Measurements from ENCODE around the gene MRPL19.
"Not testable (repeated sequence)": the region's sequence is repeated elsewhere in the genome, so short reads cannot be mapped to it uniquely, and the experiment has no call there.

The MRPL19 gene

GRCh38 chr2:75675908-75676307, 29.3 kb downstream of the MRPL19 start:
- DNase-seq = no peak

- DNase-seq = no peak
Measured at GRCh38 chr2:75676464-75676863, 29.9 kb downstream of the MRPL19 start.

DNA sequence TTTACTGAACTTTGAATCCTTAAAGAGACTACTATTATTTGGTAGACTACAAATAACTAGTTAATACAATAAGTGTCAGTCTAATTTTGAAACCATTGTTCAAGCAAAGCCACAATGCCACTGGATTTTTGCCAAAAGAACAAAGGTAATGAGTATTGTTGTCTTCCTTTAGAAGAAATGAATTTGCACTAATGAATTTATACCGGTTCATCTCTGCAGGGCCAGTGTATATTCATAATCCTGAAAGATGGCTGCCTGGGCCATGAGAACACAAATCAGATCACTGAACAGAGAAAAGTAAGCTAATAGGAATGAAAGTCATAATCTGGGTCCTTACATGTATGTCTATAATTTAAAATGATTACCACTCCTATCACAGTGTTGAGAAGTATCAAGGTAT, 33.0 kb downstream of the MRPL19 start:
- no peak for DNase-seq

- no peak for DNase-seq
Measured at GRCh38 chr2:75680402-75680801, 33.8 kb downstream of the MRPL19 start.

DNA sequence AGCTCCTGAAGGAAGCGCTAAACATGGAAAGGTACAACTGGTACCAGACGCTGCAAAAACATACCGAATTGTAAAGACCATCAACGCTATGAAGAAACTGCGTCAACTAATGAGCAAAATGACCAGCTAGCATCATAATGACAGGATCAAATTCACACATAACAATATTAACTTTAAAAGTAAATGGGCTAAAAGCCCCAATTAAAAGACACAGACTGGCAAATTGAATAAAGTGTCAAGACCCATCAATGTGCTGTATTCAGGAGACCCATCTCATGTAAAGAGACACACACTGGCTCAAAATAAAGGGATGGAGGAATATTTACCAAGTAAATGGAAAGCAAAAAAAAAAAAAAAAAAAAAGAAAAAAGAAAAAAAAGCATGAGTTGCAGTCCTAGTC, 36.8 kb downstream of the MRPL19 start:
- DNase-seq = not testable (repeated sequence)

DNA sequence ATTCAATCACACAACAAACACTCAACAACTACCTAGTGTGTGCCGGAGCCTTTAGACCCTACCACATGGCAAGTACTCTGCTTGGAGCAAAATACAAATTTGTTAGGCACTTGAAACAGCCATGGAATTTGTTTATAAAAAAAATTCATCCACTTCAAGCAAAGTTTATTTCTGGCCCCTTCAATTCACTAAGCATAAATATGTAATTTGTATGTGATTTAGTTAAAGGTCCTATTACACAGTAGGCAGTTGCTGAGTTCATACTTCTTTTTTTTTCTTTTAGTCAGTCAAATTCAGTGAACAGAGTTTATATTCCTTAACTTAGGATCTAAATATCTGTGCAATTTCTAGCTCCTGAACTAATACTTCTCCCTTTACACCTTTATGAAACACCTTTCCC, 41.6 kb downstream of the MRPL19 start:
- no peak for DNase-seq

GRCh38 chr2:75698918-75699317, 52.3 kb downstream of the MRPL19 start:
- no peak for DNase-seq

DNA sequence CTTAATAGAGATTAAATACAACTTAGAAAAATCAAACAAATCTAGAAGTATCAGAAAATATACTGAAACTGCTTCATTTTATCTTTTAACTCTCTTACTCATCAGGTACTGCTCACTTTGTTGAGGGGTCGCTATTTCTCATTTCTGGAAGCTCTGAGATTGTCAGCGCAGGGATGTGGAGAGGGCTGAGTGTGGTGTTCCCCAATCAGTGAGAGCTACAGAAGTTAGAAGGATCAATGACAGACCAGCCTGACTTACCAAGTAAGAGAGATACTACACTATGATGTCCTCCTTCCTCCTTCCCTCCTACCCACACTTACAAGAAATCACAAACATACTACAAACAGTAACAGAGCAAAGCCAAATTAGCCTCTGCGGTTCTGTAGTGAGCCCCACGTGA, 56.0 kb downstream of the MRPL19 start:
- DNase-seq = no peak

DNA sequence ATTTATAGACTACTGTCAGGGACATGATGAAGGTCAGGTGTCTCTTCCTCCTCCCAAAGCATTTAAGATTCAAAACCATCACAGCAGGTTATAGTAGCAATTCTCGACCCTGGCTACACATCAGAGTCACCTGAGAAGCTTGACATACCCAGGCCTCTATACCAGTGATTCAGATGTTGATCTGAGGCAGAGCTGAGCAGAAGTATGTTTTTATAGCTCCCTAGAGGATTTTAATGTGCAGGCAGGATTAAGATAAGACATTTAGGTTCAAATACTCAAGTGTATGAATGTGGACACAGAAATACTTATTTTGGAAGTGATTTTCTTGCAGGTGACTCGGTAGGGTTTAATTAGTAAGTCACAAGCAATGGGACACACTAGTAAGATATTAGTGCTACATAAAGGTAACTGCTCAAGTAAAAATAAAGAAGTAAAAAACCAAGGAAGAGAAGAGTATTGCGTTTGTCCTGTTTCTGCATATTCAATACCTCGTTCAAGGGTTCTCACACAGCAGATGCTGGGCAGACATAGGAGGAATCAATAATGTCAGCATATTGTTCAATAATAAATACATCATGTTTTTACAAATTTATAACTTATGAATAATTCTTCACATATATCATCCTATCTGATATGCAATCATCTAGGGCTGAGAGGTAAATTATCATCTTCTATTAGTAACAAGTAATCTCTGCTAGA, 57.2 kb downstream of the MRPL19 start:
- no peak for DNase-seq

DNA sequence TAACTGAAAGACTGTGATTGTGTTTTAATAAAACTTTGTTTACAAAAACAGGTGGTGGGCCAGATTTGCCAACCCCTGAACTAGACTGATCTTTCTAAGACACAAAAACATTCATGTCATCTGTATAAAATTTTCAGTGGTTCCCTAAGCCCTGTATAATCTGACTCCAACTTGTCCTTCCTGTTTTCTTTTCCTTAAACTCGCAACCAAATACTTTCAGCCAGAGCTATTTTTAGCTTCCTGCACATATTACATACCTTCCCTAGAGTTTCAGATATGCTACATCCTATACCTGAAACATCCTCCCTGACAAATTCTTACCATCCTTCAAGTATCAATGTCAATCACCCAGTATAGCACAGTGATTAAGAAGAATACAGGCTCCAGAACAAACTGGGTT, 59.3 kb downstream of the MRPL19 start:
- peak; percentile 2 for DNase-seq

- DNase-seq = no peak
Measured at GRCh38 chr2:75707901-75708300, 61.3 kb downstream of the MRPL19 start.

GRCh38 chr2:75709297-75709696, 62.7 kb downstream of the MRPL19 start:
- DNase-seq = no peak

DNA sequence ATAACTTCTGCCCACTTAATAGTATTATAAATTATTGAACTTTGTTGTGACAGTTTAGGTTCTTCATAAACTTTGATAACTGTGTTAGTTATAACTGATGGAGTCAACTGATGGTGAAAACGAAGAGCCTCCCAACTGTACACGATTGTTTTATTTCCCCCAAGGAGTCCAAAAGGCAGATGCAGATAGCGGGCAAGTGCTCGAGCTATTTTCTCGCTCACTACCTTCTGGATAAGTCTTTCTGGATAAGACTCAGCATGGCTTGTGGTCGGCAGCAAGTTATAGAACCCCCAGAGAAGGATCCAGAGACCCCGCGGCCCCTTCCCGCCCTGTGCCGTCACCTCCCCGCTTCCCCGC, 63.6 kb downstream of the MRPL19 start:
- no peak for DNase-seq

GRCh38 chr2:75710577-75711253, 64.1 kb downstream of the MRPL19 start, which contains the start of gene GCFC2:
GCFC2 (minus strand) TSS chr2:75710915; CDS start chr2:75710855, 60 bp downstream.
- peak; percentile 80 for DNase-seq

DNA sequence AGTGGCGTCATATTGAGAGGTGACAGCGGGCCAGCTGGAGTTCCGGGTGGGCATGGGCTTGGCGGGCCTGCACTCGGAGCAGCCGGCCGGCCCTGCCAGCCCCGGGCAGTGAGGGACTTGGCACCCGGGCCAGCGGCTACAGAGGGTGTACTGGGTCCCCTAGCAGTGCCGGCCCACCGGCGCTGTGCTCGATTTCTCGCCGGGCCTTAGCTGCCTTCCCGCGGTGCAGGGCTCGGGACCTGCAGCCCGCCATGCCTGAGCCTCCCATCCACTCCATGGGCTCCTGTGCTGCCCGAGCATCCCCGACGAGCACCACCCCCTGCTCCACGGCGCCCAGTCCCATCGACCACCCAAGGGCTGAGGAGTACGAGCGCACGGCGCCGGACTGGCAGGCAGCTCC, 65.0 kb downstream of the MRPL19 start:
- DNase-seq = not testable (repeated sequence)

DNA sequence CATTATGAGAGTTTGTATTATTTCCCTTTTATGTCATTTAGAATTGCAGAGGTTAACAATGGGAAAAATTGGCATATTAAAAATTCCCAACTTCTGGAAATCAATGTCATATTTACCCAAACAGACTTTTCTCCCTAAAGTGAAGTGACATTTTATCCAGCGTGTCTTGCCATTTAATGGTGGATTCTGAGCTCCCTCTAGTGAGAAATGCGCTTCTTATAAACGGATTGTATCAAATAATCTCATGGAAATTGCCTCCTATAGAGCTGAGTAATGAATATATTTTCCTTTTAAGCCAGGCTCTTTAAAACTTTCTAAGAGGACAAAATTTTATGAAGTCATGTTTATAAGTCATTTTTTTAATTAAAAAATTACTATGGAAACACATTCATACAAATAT, 69.8 kb downstream of the MRPL19 start:
- DNase-seq = no peak

GRCh38 chr2:75719616-75720015, 73.0 kb downstream of the MRPL19 start:
- no peak for DNase-seq

DNA sequence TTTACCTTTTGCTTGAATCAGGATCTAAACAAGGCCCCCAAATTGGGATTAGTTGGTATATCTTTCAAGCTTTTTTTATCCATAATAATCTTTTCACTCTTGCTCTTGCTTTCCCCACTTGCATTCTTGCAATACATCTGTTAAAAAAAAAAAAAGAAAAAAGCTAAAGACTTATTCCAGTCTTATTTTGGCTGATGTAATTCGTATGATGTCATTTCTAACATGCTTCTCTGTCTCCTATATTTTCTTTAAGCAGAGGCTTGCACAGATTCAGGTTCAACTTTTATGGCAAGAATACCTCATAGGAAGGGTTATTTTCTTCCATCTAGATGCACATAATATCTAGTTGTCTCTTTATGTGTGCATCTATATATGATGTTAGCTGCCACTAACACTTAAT, 73.9 kb downstream of the MRPL19 start:
- no peak for DNase-seq

DNA sequence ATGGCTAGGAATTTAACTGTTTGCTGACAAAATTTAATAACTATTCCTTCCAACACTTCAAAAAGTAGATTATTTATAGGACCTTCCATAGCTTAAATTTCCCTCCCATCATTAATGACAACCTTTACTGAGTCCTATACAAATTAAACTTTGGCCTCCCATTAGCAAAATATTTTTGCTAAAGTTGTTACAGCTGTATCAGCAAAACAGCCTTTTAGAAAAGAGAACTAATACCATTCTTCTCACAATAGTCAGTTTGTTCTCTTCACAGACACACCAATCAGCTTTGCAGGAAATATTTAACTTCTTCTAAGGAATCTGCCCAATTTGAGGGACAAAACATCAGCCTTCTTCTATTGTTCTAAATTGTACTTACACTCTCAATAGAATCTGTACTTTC, 76.1 kb downstream of the MRPL19 start:
- no peak for DNase-seq

- DNase-seq = no peak
Measured at GRCh38 chr2:75728614-75729419, 82.2 kb downstream of the MRPL19 start.

- DNase-seq = no peak
Measured at GRCh38 chr2:75729861-75730260, 83.3 kb downstream of the MRPL19 start.

- DNase-seq = no peak
Measured at GRCh38 chr2:75736276-75736675, 89.7 kb downstream of the MRPL19 start.

DNA sequence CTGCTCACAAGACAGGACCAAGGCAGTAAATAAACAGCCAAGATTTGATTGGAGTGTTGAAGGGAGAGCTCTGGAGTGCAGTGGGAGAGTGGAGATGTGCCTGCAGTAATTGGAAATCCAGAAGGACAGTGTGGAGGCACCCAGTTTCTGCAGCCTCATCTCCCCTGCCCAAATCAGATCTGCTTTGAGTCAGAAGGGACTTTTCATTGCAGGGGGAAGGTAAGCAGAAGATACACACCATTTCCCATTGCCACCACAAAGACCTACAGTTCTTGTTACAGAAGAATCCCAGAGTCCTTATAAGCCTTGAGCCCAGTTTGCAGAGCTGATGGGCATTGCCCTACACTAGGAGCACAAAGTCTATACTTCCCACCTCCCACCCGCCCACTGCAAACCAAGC, 91.4 kb downstream of the MRPL19 start:
- no peak for DNase-seq
